ENCODE results near the gene ZMYM3. TPM values are rescaled to one million over a fixed set of nuclear protein-coding genes. Genes with fewer than 3 reads are reported as not detected.

The ZMYM3 gene
- total RNA-seq, 1 donor from 2014 or later: 1.6 TPM

DNA sequence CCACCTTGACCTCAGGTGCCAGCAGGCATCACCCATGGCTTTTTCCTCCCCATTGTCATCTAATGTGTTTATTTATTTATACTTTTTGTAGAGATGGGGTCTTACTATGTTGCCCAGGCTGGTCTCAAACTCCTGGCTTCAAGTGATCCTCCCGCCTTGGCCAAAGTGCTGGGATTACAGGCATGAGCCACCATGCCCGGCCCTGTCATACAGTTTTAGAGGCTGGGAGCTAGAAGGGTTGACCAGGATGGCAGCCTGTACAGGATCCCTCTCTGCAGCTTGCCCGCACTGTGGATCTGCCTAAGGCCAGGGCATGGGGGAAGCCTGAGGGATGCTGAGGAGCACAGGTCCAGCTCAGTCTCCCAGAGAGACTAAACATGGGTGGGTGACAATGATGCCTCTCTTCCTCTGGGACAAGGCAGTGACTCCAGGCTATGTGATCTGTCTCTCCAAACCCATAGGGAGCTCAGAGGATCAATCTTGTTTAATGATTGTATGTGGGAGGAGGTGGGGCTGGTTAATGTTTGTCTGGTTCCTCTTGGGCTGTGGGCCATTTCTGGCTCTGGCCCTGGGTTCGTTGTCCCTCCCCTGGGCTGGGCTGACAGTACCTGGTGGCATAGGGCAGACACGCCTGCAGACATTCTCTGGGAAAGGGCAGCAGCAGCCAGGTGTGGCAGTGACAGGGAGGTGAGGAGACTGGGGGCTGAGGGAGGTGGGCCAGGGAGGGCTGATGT, 39.2 kb downstream of the ZMYM3 start:
- Histone ChIP-seq H3K4me3 (ENCODE audit: low read depth, low read length) (no peak overlapping the region), H3K36me3 (ENCODE audit: control insufficient read depth, insufficient read depth, low read length) (no peaks in the 10 kb centered on the region), H3K27me3 (ENCODE audit: control insufficient read depth, insufficient read depth, low read length) (no peaks in the 10 kb centered on the region)
- TF ChIP-seq, protein P1, sequence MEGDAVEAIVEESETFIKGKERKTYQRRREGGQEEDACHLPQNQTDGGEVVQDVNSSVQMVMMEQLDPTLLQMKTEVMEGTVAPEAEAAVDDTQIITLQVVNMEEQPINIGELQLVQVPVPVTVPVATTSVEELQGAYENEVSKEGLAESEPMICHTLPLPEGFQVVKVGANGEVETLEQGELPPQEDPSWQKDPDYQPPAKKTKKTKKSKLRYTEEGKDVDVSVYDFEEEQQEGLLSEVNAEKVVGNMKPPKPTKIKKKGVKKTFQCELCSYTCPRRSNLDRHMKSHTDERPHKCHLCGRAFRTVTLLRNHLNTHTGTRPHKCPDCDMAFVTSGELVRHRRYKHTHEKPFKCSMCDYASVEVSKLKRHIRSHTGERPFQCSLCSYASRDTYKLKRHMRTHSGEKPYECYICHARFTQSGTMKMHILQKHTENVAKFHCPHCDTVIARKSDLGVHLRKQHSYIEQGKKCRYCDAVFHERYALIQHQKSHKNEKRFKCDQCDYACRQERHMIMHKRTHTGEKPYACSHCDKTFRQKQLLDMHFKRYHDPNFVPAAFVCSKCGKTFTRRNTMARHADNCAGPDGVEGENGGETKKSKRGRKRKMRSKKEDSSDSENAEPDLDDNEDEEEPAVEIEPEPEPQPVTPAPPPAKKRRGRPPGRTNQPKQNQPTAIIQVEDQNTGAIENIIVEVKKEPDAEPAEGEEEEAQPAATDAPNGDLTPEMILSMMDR (IDR thresholded peaks at IDR 0.05; ENCODE audit: insufficient read depth, low read length, severe bottlenecking): no peak
- FAIRE-seq (no peak), DNase-seq (ENCODE audit: low read depth) (no peak)

DNA sequence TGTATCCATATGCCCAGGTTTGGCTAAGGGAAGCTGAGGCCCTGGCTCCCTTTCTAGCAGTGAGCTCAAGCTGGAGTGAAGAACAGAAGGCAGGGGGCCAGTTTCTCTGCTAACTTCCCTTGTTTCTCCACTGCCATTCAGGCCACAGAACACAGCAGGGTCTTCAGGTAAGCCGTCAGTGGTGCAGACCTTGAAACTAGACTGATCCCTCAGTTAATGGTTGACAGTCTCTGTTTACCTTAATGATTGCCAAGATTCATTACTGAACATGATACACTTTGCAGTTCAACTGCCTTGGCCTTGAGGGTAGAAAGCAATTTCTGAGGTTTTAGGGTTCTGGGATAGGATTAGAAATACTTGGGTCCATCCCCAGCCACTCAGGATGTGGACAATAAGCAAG, 39.8 kb downstream of the ZMYM3 start:
- H3K27me3 ChIP-seq (ENCODE audit: control insufficient read depth, insufficient read depth, low read length): no peaks in the 10 kb centered on the region
- H3K4me3 ChIP-seq (ENCODE audit: low read depth, low read length): no peak overlapping the region
- TF ChIP-seq, protein P1 (IDR thresholded peaks at IDR 0.05; ENCODE audit: insufficient read depth, low read length, severe bottlenecking): no peak
- no peaks in the 10 kb centered on the region for H3K36me3 ChIP-seq (ENCODE audit: control insufficient read depth, insufficient read depth, low read length)
- FAIRE-seq: no peak
- DNase-seq (ENCODE audit: low read depth): no peak

DNA sequence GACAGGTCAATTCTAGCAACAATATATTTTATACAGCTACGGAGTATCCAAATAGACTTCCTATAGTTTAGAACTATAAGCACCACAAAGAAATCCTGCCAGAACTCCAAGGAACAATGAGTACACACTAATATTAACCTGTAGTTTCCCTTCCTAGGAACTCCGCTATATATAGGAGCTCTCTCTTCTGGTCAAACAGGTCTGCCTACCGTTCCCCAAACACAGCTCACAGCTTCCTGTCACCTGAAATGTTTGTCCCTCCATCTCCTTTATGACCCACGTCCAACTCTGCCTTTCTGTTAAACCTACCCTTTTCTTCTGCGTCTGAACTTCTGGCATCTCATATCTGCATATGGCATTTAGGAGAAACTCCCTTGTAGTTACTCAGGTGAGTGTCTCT, 41.4 kb downstream of the ZMYM3 start:
- DNase-seq (ENCODE audit: low read depth) (no peak), FAIRE-seq (no peak)
- Histone ChIP-seq H3K4me3 (ENCODE audit: low read depth, low read length) (no peak overlapping the region), H3K27me3 (ENCODE audit: control insufficient read depth, insufficient read depth, low read length) (no peaks in the 10 kb centered on the region), H3K36me3 (ENCODE audit: control insufficient read depth, insufficient read depth, low read length) (no peaks in the 10 kb centered on the region)
- TF ChIP-seq, protein P1 (IDR thresholded peaks at IDR 0.05; ENCODE audit: insufficient read depth, low read length, severe bottlenecking): no peak

DNA sequence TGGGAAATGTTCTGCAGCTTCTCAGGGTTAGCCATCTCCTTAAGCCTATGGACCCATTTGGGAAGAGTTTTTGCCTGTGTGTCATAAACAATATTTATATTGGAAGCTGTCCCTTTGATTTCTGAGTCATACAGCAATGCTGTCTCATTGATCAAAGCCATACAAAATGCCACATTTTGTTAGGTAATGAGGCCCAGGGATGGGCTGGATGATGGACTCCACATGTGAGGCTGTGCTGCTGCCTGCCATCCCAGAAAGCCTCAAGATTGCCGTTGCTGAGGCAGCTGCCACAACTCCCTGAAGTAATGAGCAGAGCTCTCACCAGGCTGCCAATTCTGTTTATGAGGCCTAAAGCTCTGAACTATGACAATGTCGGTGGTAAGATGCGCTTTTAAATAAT, 43.1 kb downstream of the ZMYM3 start:
- no peaks in the 10 kb centered on the region for H3K27me3 ChIP-seq (ENCODE audit: control insufficient read depth, insufficient read depth, low read length)
- DNase-seq (ENCODE audit: low read depth): no peak
- TF ChIP-seq, protein P1 (IDR thresholded peaks at IDR 0.05; ENCODE audit: insufficient read depth, low read length, severe bottlenecking): no peak
- no peak overlapping the region for H3K4me3 ChIP-seq (ENCODE audit: low read depth, low read length)
- no peaks in the 10 kb centered on the region for H3K36me3 ChIP-seq (ENCODE audit: control insufficient read depth, insufficient read depth, low read length)
- no peak for FAIRE-seq

DNA sequence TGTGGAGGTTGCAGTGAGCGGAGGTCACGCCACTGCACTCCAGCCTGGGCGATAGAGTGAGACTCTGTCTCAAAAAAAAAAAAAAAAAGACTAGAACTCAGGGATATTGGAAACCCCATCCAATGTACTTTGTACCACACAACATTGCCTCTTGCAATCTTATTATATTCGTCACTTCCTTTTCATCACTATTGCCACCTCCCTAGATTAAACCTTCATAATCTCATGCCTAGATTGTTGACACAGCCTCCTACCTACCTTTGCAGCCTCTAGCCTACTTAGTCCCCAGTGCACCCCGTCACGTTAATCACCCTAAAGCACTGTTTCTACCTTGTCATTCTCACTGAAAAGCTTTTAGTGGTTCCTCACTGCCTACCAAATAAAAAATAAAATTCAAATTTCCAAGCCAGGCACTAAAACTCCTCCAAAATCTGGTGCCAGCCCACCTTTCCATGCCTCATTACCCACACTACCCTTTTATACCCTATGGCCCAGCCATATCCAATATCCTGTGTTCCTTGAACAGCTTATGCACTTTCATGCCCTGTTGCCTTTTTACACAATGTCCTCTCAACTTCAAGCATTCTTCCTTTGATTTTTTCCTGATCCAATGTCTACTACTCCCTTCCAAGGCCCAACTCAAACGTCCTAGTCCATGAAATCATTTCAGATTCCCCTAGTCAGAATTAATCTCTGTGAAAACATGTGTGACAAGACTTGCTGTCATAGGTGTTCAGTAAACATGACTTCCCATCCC, 54.5 kb downstream of the ZMYM3 start:
- DNase-seq (ENCODE audit: low read depth) (no peak), FAIRE-seq (no peak)
- TF ChIP-seq, protein P1 (IDR thresholded peaks at IDR 0.05; ENCODE audit: insufficient read depth, low read length, severe bottlenecking): no peak
- Histone ChIP-seq H3K27me3 (ENCODE audit: control insufficient read depth, insufficient read depth, low read length) (no peaks in the 10 kb centered on the region), H3K36me3 (ENCODE audit: control insufficient read depth, insufficient read depth, low read length) (no peaks in the 10 kb centered on the region), H3K4me3 (ENCODE audit: low read depth, low read length) (no peak overlapping the region)
